Breast epithelium (tissue), 3 donors: ENCODE data around the gene MYLIP.

Experiments used
- CTCF ChIP-seq, 3 donors: fragments of 450-650 bp; IDR thresholded peaks; one replicate each; pipeline ENCODE4 v1.5.1; 2016 to 2017; ENCODE audit warnings: antibody characterized with exemption in 3 of 3, mild to moderate bottlenecking in 3 of 3, moderate library complexity in 3 of 3
- POLR2A ChIP-seq: fragments of 450-650 bp; IDR thresholded peaks from one replicate; pipeline ENCODE4 v1.6.1; 2016; ENCODE audit warnings: antibody characterized with exemption, mild to moderate bottlenecking, moderate library complexity
- POLR2AphosphoS5 ChIP-seq, 3 donors: sonication (generic); formaldehyde crosslinking; IDR thresholded peaks; one replicate each; pipeline ENCODE4 v1.6.1; 2017; ENCODE audit warnings: antibody characterized with exemption in 3 of 3

DNA sequence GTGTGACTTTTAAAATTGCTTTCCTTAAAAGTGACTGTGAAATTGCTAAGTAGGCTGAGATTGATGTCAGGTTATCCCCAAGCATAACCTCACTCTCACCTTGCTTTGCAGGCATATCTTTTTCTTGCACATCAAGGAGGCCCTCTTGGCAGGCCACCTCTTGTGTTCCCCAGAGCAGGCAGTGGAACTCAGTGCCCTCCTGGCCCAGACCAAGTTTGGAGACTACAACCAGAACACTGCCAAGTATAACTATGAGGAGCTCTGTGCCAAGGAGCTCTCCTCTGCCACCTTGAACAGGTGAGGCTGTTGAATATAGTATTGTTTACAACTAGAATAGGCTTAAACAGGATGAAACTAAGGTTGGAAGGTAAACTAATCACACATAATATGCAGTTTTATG, 12.6 kb downstream of the MYLIP start:
- TF ChIP-seq CTCF (IDR thresholded peaks at IDR 0.05) (no peak), POLR2A (no peak), POLR2AphosphoS5 (IDR thresholded peaks at IDR 0.05) (no peak)
